Natural killer cell (primary cell): ENCODE measurements around the gene GSTM1. TPM values are rescaled to one million over a fixed set of nuclear protein-coding genes. Genes with fewer than 3 reads are reported as not detected.
A peak's percentile ranks its signal among the peaks of the same experiment; 100 is the strongest.

Experiments
- ATAC-seq, 3 donors: fragments of 150-1000 bp in 2 of 3; fragments of 200-7000 bp in 1 of 3; cut with Tn5 transposase; 1 replicate in 1 of 3; 2 replicates in 2 of 3; pipeline ENCODE4 v1.10.0; 2021; ENCODE audit warnings: mild to moderate bottlenecking in 2 of 3, moderate library complexity in 2 of 3
- DNase-seq, 2 donors: peaks; one replicate each; pipeline versions ENCODE4 v3.0.0 to v3.0.0-alpha.2; 2013 to 2021; ENCODE audit warnings: mixed read lengths in 1 of 2
- H3K27ac ChIP-seq: one replicate; pipeline ENCODE4 v1.5.1; 2013; ENCODE audit warnings: mild to moderate bottlenecking, low read length
- H3K27me3 ChIP-seq: one replicate; pipeline ENCODE4 v1.6.1; 2013; ENCODE audit warnings: low read length; ENCODE audit not compliant: control insufficient read depth, insufficient read depth
- H3K36me3 ChIP-seq: one replicate; pipeline ENCODE4 v1.6.1; 2013; ENCODE audit warnings: low read length; ENCODE audit not compliant: control insufficient read depth, insufficient read depth
- H3K4me1 ChIP-seq: one replicate; pipeline ENCODE4 v1.6.1; 2013; ENCODE audit warnings: low read length; ENCODE audit not compliant: control insufficient read depth, insufficient read depth
- H3K4me3 ChIP-seq: one replicate; pipeline ENCODE4 v1.5.1; 2013; ENCODE audit warnings: low read length
- H3K9me3 ChIP-seq: one replicate; pipeline ENCODE4 v1.6.1; 2013; ENCODE audit warnings: low read length; ENCODE audit not compliant: control insufficient read depth, insufficient read depth
- H3K27ac Mint-ChIP-seq, 2 donors: one replicate each; pipeline ENCODE4 v1.8.0; 2022; ENCODE audit warnings: mild to moderate bottlenecking in 2 of 2, mixed read lengths in 2 of 2, moderate library complexity in 1 of 2
- H3K27me3 Mint-ChIP-seq, 2 donors: one replicate each; pipeline ENCODE4 v1.8.0; 2022; ENCODE audit warnings: low read depth in 2 of 2, mixed read lengths in 2 of 2
- H3K36me3 Mint-ChIP-seq: one replicate; pipeline ENCODE4 v1.8.0; 2022; ENCODE audit warnings: mixed read lengths
- H3K4me1 Mint-ChIP-seq, 2 donors: one replicate each; pipeline ENCODE4 v1.8.0; 2022; ENCODE audit warnings: mixed read lengths in 2 of 2
- H3K4me3 Mint-ChIP-seq: one replicate; pipeline ENCODE4 v1.8.0; 2022; ENCODE audit warnings: mild to moderate bottlenecking, moderate library complexity, mixed read lengths
- H3K9me3 Mint-ChIP-seq, 2 donors: one replicate each; pipeline ENCODE4 v1.8.0; 2022; ENCODE audit warnings: mixed read lengths in 2 of 2
- WGBS: methylation state at CpG from one replicate; pipeline ENCODE4 v1.1.7; 2013; ENCODE audit warnings: missing lambda C conversion rate; ENCODE audit not compliant: insufficient coverage; 5-methylcytosine and 5-hydroxymethylcytosine counted together
- intact Hi-C: fragments of 100-400 bp; cut with micrococcal nuclease; formaldehyde crosslinking; loops from one replicate; pipeline ENCODE4 v1.14.2; 2022
- total RNA-seq, 4 donors: library from RNA; stranded (reverse); fragments of 120-200 nt in 1 of 4; gene quantifications; one replicate each; pipeline versions ENCODE4 v1.2.3 to v1.2.4, GENCODE V29; 2013 to 2022
- TF ChIP-seq, protein P1 (sequence below): fragments of 200-600 bp; IDR thresholded peaks from one replicate; pipeline ENCODE4 v1.8.0; 2022; ENCODE audit warnings: antibody characterized with exemption

Gene GSTM1
- total RNA-seq, 3 donors from 2014 or later (not counting 1 experiment from before 2014, with no cell fraction given), result 31.9 to 34.7 TPM; not detected in 1

DNA sequence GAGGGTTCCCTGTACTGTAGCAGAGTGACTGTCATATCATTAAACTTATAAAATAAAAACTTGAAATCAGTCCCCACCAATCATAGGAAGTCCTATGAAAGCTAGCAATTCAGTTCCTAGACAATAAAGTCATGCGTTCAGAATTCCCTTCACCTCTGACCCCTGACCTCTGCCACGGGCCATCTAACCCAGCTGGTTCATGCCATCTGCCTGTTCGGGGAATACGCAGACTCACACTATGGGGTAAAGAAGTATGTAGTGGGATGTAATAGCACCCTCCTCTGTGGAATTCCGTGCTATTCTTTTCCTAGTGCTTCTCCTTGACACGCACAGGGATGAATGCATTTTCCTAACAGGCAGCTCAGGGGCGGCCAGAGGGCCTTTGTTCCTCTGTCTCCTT lies 29.6 kb upstream of the GSTM1 start:
- peaks cover 16 to 27% of the 10 kb centered on the region in 2 donors for H3K4me1 Mint-ChIP-seq
- H3K27ac Mint-ChIP-seq, result no peak overlapping the region
- H3K27ac ChIP-seq, result no peak overlapping the region
- ATAC-seq (no peak), DNase-seq (no peak)
- TF ChIP-seq, protein P1, sequence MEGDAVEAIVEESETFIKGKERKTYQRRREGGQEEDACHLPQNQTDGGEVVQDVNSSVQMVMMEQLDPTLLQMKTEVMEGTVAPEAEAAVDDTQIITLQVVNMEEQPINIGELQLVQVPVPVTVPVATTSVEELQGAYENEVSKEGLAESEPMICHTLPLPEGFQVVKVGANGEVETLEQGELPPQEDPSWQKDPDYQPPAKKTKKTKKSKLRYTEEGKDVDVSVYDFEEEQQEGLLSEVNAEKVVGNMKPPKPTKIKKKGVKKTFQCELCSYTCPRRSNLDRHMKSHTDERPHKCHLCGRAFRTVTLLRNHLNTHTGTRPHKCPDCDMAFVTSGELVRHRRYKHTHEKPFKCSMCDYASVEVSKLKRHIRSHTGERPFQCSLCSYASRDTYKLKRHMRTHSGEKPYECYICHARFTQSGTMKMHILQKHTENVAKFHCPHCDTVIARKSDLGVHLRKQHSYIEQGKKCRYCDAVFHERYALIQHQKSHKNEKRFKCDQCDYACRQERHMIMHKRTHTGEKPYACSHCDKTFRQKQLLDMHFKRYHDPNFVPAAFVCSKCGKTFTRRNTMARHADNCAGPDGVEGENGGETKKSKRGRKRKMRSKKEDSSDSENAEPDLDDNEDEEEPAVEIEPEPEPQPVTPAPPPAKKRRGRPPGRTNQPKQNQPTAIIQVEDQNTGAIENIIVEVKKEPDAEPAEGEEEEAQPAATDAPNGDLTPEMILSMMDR, result no peak
- H3K36me3 Mint-ChIP-seq, result no peaks in the 10 kb centered on the region
- no peaks in the 10 kb centered on the region for H3K9me3 Mint-ChIP-seq
- intact Hi-C loops, result no loop called here
- 91% methylated on average over 6 of the region's 7 CpGs for WGBS
- no peaks in the 10 kb centered on the region for H3K27me3 ChIP-seq
- no peaks in the 10 kb centered on the region for H3K9me3 ChIP-seq
- no peak overlapping the region for H3K4me3 ChIP-seq
- H3K27me3 Mint-ChIP-seq, result peaks cover 0 to 6% of the 10 kb centered on the region in 2 donors
- peak overlapping the region; percentile 49 for H3K4me3 Mint-ChIP-seq
- peaks cover 13% of the 10 kb centered on the region for H3K36me3 ChIP-seq
- peaks cover 23% of the 10 kb centered on the region for H3K4me1 ChIP-seq

DNA sequence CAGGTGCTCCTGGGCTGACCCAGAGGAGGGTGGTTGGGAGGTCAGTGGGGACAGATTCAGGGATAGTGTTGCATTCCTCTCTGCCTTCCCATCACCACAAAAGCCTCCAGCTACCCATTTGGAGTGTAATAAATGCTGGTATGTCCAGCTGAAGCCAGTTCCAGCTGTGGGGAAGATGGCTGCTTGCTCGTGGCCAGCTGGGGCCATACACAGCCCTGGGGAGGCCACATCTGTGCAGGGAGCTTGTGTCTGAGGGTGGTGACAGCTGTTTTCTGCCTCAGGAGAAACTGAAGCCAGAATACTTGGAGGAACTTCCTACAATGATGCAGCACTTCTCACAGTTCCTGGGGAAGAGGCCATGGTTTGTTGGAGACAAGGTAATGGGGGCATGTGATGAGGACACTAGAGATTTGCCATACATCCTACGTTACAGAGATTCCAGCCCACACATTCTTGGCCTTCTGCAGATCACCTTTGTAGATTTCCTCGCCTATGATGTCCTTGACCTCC lies 29.0 kb upstream of the GSTM1 start:
- DNase-seq, result no peak
- Mint-ChIP-seq H3K36me3 (no peaks in the 10 kb centered on the region), H3K27me3 (peaks cover 0 to 3% of the 10 kb centered on the region in 2 donors), H3K4me1 (peaks cover 16 to 27% of the 10 kb centered on the region in 2 donors), H3K27ac (no peak overlapping the region), H3K9me3 (no peaks in the 10 kb centered on the region), H3K4me3 (peak overlapping the region; percentile 42)
- WGBS, result 44% methylated on average over 3 of the region's 3 CpGs
- no peak overlapping the region for H3K4me3 ChIP-seq
- no peak overlapping the region for H3K27ac ChIP-seq
- intact Hi-C loops, result no loop called here
- ATAC-seq, result no peak
- H3K36me3 ChIP-seq, result peaks cover 13% of the 10 kb centered on the region
- no peaks in the 10 kb centered on the region for H3K27me3 ChIP-seq
- TF ChIP-seq, protein P1, result no peak
- peaks cover 23% of the 10 kb centered on the region for H3K4me1 ChIP-seq
- H3K9me3 ChIP-seq, result no peaks in the 10 kb centered on the region

DNA sequence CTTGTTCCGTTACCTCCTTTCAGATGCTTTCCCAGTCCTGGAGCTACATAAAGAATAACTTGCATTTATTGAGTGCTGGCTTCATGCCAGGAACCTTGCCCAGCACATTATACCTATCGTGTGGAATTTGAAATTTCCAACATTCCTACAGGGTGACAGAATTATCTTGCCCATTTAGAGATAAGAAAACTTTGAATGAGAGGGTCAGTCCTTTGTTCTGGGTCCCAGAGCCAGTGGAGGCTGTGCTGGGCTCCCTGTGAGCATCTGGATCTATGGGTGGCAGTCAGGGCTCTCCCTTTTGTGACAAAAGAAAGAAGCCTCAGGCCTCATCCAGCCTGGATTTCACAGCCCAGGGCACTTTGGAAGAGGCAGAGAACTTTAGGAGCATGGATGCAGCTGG lies 28.5 kb upstream of the GSTM1 start:
- H3K27me3 ChIP-seq, result no peaks in the 10 kb centered on the region
- H3K27ac ChIP-seq, result no peak overlapping the region
- ATAC-seq (no peak), DNase-seq (no peak)
- peaks cover 23% of the 10 kb centered on the region for H3K4me1 ChIP-seq
- 92% methylated on average over 2 of the region's 2 CpGs for WGBS
- no peak overlapping the region for H3K4me3 ChIP-seq
- H3K9me3 ChIP-seq, result no peaks in the 10 kb centered on the region
- TF ChIP-seq, protein P1, result no peak
- Mint-ChIP-seq H3K9me3 (no peaks in the 10 kb centered on the region), H3K27me3 (peaks cover 0 to 3% of the 10 kb centered on the region in 2 donors), H3K4me1 (peaks cover 16 to 27% of the 10 kb centered on the region in 2 donors), H3K36me3 (no peaks in the 10 kb centered on the region), H3K27ac (no peak overlapping the region), H3K4me3 (no peak overlapping the region)
- H3K36me3 ChIP-seq, result peaks cover 13% of the 10 kb centered on the region
- intact Hi-C loops, result no loop called here
